Subcutaneous abdominal adipose tissue (tissue), 5 donors: Measurements from ENCODE around the gene ROR1.

ENCODE experiments used
- H3K27ac ChIP-seq: one replicate; pipeline ENCODE4 v1.7.0; 2013; ENCODE audit warnings: low read depth, mild to moderate bottlenecking, inconsistent platforms, low read length, moderate library complexity
- H3K27me3 ChIP-seq, 5 donors: one replicate each; pipeline ENCODE4 v1.7.0; 2013; ENCODE audit warnings: low read length in 5 of 5, inconsistent platforms in 1 of 5; ENCODE audit not compliant: control insufficient read depth in 5 of 5, insufficient read depth in 4 of 5
- H3K36me3 ChIP-seq, 5 donors: one replicate each; pipeline ENCODE4 v1.7.0; 2013; ENCODE audit warnings: low read length in 5 of 5; ENCODE audit not compliant: control insufficient read depth in 5 of 5, insufficient read depth in 5 of 5
- H3K4me1 ChIP-seq, 5 donors: one replicate each; pipeline ENCODE4 v1.7.0; 2013; ENCODE audit warnings: low read length in 5 of 5, mild to moderate bottlenecking in 3 of 5, moderate library complexity in 1 of 5; ENCODE audit not compliant: control insufficient read depth in 5 of 5, insufficient read depth in 5 of 5
- H3K4me3 ChIP-seq, 5 donors: one replicate each; pipeline ENCODE4 v1.7.0; 2013; ENCODE audit warnings: low read length in 5 of 5, low read depth in 1 of 5
- H3K9ac ChIP-seq, 5 donors: one replicate each; pipeline ENCODE4 v1.7.0; 2013; ENCODE audit warnings: low read length in 5 of 5, mild to moderate bottlenecking in 4 of 5, moderate library complexity in 3 of 5
- H3K9me3 ChIP-seq, 5 donors: one replicate each; pipeline ENCODE4 v1.7.0; 2013; ENCODE audit warnings: low read length in 5 of 5; ENCODE audit not compliant: control insufficient read depth in 5 of 5
- donor health status: healthy.
- donor health status: healthy.
- donor health status: healthy.
- donor health status: healthy.
- donor health status: healthy.

Gene ROR1

GRCh38 chr1:63845346-63845745, 71.5 kb downstream of the ROR1 start:
- H3K4me1 ChIP-seq = peaks cover 0 to 21% (median 19%) of the 10 kb centered on the region in 5 donors
- no peaks in the 10 kb centered on the region for H3K36me3 ChIP-seq
- H3K27ac ChIP-seq = no peak overlapping the region
- no peak overlapping the region for H3K4me3 ChIP-seq
- H3K27me3 ChIP-seq = no peaks in the 10 kb centered on the region
- H3K9ac ChIP-seq = no peak overlapping the region
- no peaks in the 10 kb centered on the region for H3K9me3 ChIP-seq

GRCh38 chr1:63847308-63847910, 73.6 kb downstream of the ROR1 start:
- no peaks in the 10 kb centered on the region for H3K36me3 ChIP-seq
- H3K9ac ChIP-seq = no peak overlapping the region
- H3K27me3 ChIP-seq = no peaks in the 10 kb centered on the region
- H3K27ac ChIP-seq = no peak overlapping the region
- peaks cover 0 to 21% (median 16%) of the 10 kb centered on the region in 5 donors for H3K4me1 ChIP-seq
- H3K4me3 ChIP-seq = no peak overlapping the region
- H3K9me3 ChIP-seq = no peaks in the 10 kb centered on the region

- Histone ChIP-seq H3K27ac (no peak overlapping the region), H3K9me3 (no peaks in the 10 kb centered on the region), H3K4me1 (peaks cover 0 to 9% (median 8%) of the 10 kb centered on the region in 5 donors), H3K27me3 (no peaks in the 10 kb centered on the region), H3K36me3 (no peaks in the 10 kb centered on the region), H3K4me3 (no peak overlapping the region), H3K9ac (no peak overlapping the region)
These were observed 74.9 kb downstream of the ROR1 start for GRCh38 chr1:63848733-63849132.

DNA sequence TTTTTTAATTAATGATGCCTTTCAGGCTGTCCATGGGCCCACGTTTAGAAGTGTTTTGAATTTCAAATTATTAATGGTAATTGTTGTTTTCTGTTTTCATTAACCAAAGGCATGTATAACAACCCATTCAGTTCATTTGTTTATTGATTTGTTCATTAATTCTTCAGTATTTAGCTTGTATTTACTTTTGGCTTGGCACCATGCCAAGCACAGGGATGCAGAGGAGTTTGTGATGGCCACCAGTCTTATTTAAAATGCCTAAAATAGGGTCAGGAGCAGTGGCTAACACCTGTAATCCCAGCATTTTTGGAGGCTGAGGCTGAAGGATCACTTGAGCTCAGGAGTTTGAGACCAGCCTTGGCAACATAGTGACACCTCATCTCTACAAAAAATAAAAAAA, 75.3 kb downstream of the ROR1 start:
- Histone ChIP-seq H3K27ac (no peak overlapping the region), H3K4me1 (peaks cover 0 to 9% (median 8%) of the 10 kb centered on the region in 5 donors), H3K9ac (no peak overlapping the region), H3K4me3 (no peak overlapping the region), H3K27me3 (no peaks in the 10 kb centered on the region), H3K36me3 (no peaks in the 10 kb centered on the region), H3K9me3 (no peaks in the 10 kb centered on the region)

GRCh38 chr1:63854091-63854490, 80.3 kb downstream of the ROR1 start:
- Histone ChIP-seq H3K36me3 (no peaks in the 10 kb centered on the region), H3K4me1 (peaks cover 0 to 5% (median 0%) of the 10 kb centered on the region in 5 donors), H3K9me3 (no peaks in the 10 kb centered on the region), H3K4me3 (no peak overlapping the region), H3K27me3 (no peaks in the 10 kb centered on the region), H3K27ac (no peak overlapping the region), H3K9ac (no peak overlapping the region)

DNA sequence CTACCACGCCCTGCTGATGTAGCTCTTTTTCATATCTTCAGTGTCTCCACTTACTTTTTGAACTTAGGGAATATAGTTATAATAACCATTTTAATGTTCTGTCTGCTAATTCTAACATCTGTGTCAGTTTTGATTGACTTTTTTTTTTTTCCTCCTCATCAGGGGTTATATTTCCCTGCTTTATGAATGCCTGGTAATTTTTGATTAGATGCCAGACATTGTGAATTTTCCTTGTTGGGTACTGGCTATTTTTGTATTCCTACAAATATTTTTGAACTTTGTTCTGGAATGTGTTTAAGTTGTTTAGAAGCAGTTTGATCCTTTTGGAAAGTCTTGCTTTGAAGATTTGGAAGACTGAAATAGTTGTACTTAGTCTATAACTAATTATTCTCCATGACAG, 82.1 kb downstream of the ROR1 start:
- Histone ChIP-seq H3K9me3 (no peaks in the 10 kb centered on the region), H3K27ac (no peak overlapping the region), H3K9ac (no peak overlapping the region), H3K27me3 (no peaks in the 10 kb centered on the region), H3K36me3 (no peaks in the 10 kb centered on the region), H3K4me1 (peaks cover 0 to 17% (median 0%) of the 10 kb centered on the region in 5 donors), H3K4me3 (no peak overlapping the region)

- Histone ChIP-seq H3K4me3 (no peak overlapping the region), H3K4me1 (peaks cover 0 to 24% (median 5%) of the 10 kb centered on the region in 5 donors), H3K27me3 (no peaks in the 10 kb centered on the region), H3K9ac (no peak overlapping the region), H3K9me3 (no peaks in the 10 kb centered on the region), H3K27ac (no peak overlapping the region), H3K36me3 (no peaks in the 10 kb centered on the region)
These were observed 83.1 kb downstream of the ROR1 start for GRCh38 chr1:63856924-63857323.

DNA sequence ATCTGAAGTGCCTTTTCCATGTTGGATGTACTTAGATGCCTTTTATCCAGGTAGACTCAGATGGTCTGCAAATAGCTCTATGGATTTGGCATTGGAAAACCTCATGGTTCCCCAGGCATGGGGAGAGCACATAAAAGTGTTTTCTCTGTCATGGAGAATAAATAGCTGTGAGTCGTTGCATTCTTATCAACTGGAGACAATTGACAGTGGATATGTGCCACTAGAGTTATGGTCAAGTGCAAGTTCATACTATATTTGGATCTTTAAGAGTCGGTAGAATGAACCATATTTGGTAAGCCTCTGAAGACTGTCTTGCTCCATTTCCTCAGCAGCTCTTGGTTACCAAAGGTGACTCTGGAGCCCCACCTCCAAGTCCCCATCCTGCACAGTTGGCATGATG, 83.7 kb downstream of the ROR1 start:
- no peaks in the 10 kb centered on the region for H3K36me3 ChIP-seq
- H3K27ac ChIP-seq = no peak overlapping the region
- H3K4me3 ChIP-seq = no peak overlapping the region
- no peak overlapping the region for H3K9ac ChIP-seq
- no peaks in the 10 kb centered on the region for H3K27me3 ChIP-seq
- H3K4me1 ChIP-seq = peaks cover 0 to 24% (median 5%) of the 10 kb centered on the region in 5 donors
- no peaks in the 10 kb centered on the region for H3K9me3 ChIP-seq

GRCh38 chr1:63858153-63858552, 84.3 kb downstream of the ROR1 start:
- no peaks in the 10 kb centered on the region for H3K27me3 ChIP-seq
- peaks cover 0 to 24% (median 5%) of the 10 kb centered on the region in 5 donors for H3K4me1 ChIP-seq
- H3K9ac ChIP-seq = no peak overlapping the region
- no peak overlapping the region for H3K27ac ChIP-seq
- no peaks in the 10 kb centered on the region for H3K9me3 ChIP-seq
- no peaks in the 10 kb centered on the region for H3K36me3 ChIP-seq
- no peak overlapping the region for H3K4me3 ChIP-seq

- no peak overlapping the region for H3K9ac ChIP-seq
- H3K9me3 ChIP-seq = no peaks in the 10 kb centered on the region
- H3K27ac ChIP-seq = no peak overlapping the region
- H3K4me1 ChIP-seq = peaks cover 0 to 24% (median 5%) of the 10 kb centered on the region in 5 donors
- no peaks in the 10 kb centered on the region for H3K36me3 ChIP-seq
- H3K27me3 ChIP-seq = no peaks in the 10 kb centered on the region
- no peak overlapping the region for H3K4me3 ChIP-seq
These were observed 85.9 kb downstream of the ROR1 start for GRCh38 chr1:63859480-63860275.
